Measurements from ENCODE around the gene EFHC2.

- TF ChIP-seq EZH2 (IDR thresholded peaks at IDR 0.05; ENCODE audit: low read depth) (no peak), CTCF (conservative IDR thresholded peaks at IDR 0.05) (no peak)
Observed at GRCh38 chrX:44223150-44223549, 120.3 kb downstream of the EFHC2 start.
